WTC11 (cell line): Measurements from ENCODE around the gene SNX13. TPM values are rescaled to one million over a fixed set of nuclear protein-coding genes. Genes with fewer than 3 reads are reported as not detected.
A peak's percentile ranks its signal among the peaks of the same experiment; 100 is the strongest.

Experiments
- ATAC-seq: fragments of 200-7000 bp; cut with Tn5 transposase; 2 replicates; pipeline ENCODE4 v1.10.0; 2021; ENCODE audit warnings: mild to moderate bottlenecking, moderate library complexity
- CTCF ChIA-PET: fragments of 300-600 bp; sonication (Branson Sonifier 250); formaldehyde crosslinking; loops from one replicate; lab custom pipeline; 2021; ENCODE audit warnings: antibody characterized with exemption; lab: Charles Lee
- POLR2A ChIA-PET: fragments of 350-600 bp; sonication (Branson Sonifier 250); formaldehyde crosslinking; loops from one replicate; lab custom pipeline; 2021; ENCODE audit warnings: antibody characterized with exemption; lab: Charles Lee
- DNase-seq: peaks from one replicate; pipeline ENCODE4 v3.0.0; 2021; ENCODE audit warnings: low spot score
- H3K27ac Mint-ChIP-seq: 2 replicates; pipeline ENCODE4 v1.8.0; 2021; ENCODE audit warnings: mixed read lengths
- H3K27me3 Mint-ChIP-seq: 2 replicates; pipeline ENCODE4 v1.8.0; 2021; ENCODE audit warnings: low read depth, mild to moderate bottlenecking, moderate library complexity, mixed read lengths
- H3K36me3 Mint-ChIP-seq: 2 replicates; pipeline ENCODE4 v1.8.0; 2021; ENCODE audit warnings: mixed read lengths
- H3K4me1 Mint-ChIP-seq: 2 replicates; pipeline ENCODE4 v1.8.0; 2022; ENCODE audit warnings: mixed read lengths
- H3K4me3 Mint-ChIP-seq: 2 replicates; pipeline ENCODE4 v1.8.0; 2021; ENCODE audit warnings: mild to moderate bottlenecking, moderate library complexity, mixed read lengths
- H3K9me3 Mint-ChIP-seq: 2 replicates; pipeline ENCODE4 v1.8.0; 2021; ENCODE audit warnings: mixed read lengths
- CREB1 ChIP-seq: sonication (generic); formaldehyde crosslinking; IDR thresholded peaks from 2 replicates; pipeline ENCODE4 v1.8.0; 2023; ENCODE audit warnings: mild to moderate bottlenecking, missing genetic modification reagents
- CREM ChIP-seq: sonication (generic); formaldehyde crosslinking; IDR thresholded peaks from 2 replicates; pipeline ENCODE4 v1.8.1; 2022; ENCODE audit warnings: mild to moderate bottlenecking, missing genetic modification reagents, moderate library complexity
- CTCF ChIP-seq: fragments of 200-600 bp; IDR thresholded peaks from 2 replicates; pipeline ENCODE4 v1.8.0; 2022; ENCODE audit warnings: antibody characterized with exemption
- ELF4 ChIP-seq: sonication (generic); formaldehyde crosslinking; IDR thresholded peaks from 2 replicates; pipeline ENCODE4 v1.8.1; 2022; ENCODE audit warnings: low read depth, mild to moderate bottlenecking, moderate library complexity, missing genetic modification reagents
- GABPB1 ChIP-seq: sonication (generic); formaldehyde crosslinking; IDR thresholded peaks from 2 replicates; pipeline ENCODE4 v1.8.1; 2023; ENCODE audit warnings: mild to moderate bottlenecking, missing genetic modification reagents
- GTF2I ChIP-seq: fragments of 250-450 bp; sonication (Bioruptor Pico); conservative IDR thresholded peaks from 2 replicates; pipeline ENCODE4 v1.4.0; 2021; ENCODE audit warnings: mild to moderate bottlenecking
- IRF2 ChIP-seq: sonication (generic); formaldehyde crosslinking; IDR thresholded peaks from 2 replicates; pipeline ENCODE4 v1.8.0; 2022; ENCODE audit warnings: low read depth, missing genetic modification reagents, borderline replicate concordance
- MYBL2 ChIP-seq: sonication (generic); formaldehyde crosslinking; IDR thresholded peaks from 2 replicates; pipeline ENCODE4 v1.8.1; 2023; ENCODE audit warnings: mild to moderate bottlenecking, moderate library complexity, missing genetic modification reagents
- NFE2L1 ChIP-seq: sonication (generic); formaldehyde crosslinking; IDR thresholded peaks from 2 replicates; pipeline ENCODE4 v1.8.1; 2023; ENCODE audit warnings: missing genetic modification reagents
- NR3C1 ChIP-seq: sonication (generic); formaldehyde crosslinking; conservative IDR thresholded peaks from 2 replicates; pipeline ENCODE4 v1.8.1; 2023; ENCODE audit warnings: low read depth, mild to moderate bottlenecking, missing genetic modification reagents
- RORB ChIP-seq: fragments of 250-450 bp; sonication (Bioruptor Pico); IDR thresholded peaks from 2 replicates; pipeline ENCODE4 v1.9.0; 2021; ENCODE audit warnings: mild to moderate bottlenecking
- SMAD4 ChIP-seq: sonication (generic); formaldehyde crosslinking; IDR thresholded peaks from 2 replicates; pipeline ENCODE4 v1.8.0; 2022; ENCODE audit warnings: mild to moderate bottlenecking, missing genetic modification reagents
- SOX15 ChIP-seq: fragments of 250-450 bp; sonication (Bioruptor Pico); IDR thresholded peaks from 2 replicates; pipeline ENCODE4 v1.9.0; 2021; ENCODE audit warnings: mild to moderate bottlenecking
- SP1 ChIP-seq: sonication (generic); formaldehyde crosslinking; conservative IDR thresholded peaks from 2 replicates; pipeline ENCODE4 v1.8.1; 2022; ENCODE audit warnings: missing genetic modification reagents
- TEAD1 ChIP-seq: sonication (generic); formaldehyde crosslinking; IDR thresholded peaks from 2 replicates; pipeline ENCODE4 v1.8.0; 2022; ENCODE audit warnings: mild to moderate bottlenecking, missing genetic modification reagents
- ZNF121 ChIP-seq: sonication (generic); formaldehyde crosslinking; IDR thresholded peaks from 2 replicates; pipeline ENCODE4 v1.8.0; 2023; ENCODE audit warnings: missing genetic modification reagents
- ZNF232 ChIP-seq: sonication (generic); formaldehyde crosslinking; IDR thresholded peaks from 2 replicates; pipeline ENCODE4 v1.8.0; 2022; ENCODE audit warnings: mild to moderate bottlenecking, missing genetic modification reagents
- ZNF425 ChIP-seq: fragments of 250-450 bp; sonication (Bioruptor Pico); conservative IDR thresholded peaks from 2 replicates; pipeline ENCODE4 v1.9.0; 2021; ENCODE audit warnings: mild to moderate bottlenecking
- total RNA-seq: library from RNA; stranded (reverse); gene quantifications from 3 replicates; pipeline ENCODE4 v1.2.3, GENCODE V29; 2021
- TF ChIP-seq, protein P1 (sequence below): sonication (generic); formaldehyde crosslinking; IDR thresholded peaks from 2 replicates; pipeline ENCODE4 v1.8.1; 2022; ENCODE audit warnings: mild to moderate bottlenecking, moderate library complexity, missing genetic modification reagents
- TF ChIP-seq, protein P2 (sequence below): sonication (generic); formaldehyde crosslinking; IDR thresholded peaks from 2 replicates; pipeline ENCODE4 v1.8.1; 2022; ENCODE audit warnings: missing genetic modification reagents, borderline replicate concordance
- TF ChIP-seq, protein P3 (sequence below): sonication (generic); formaldehyde crosslinking; IDR thresholded peaks from 2 replicates; pipeline ENCODE4 v1.8.0; 2022; ENCODE audit warnings: mild to moderate bottlenecking, missing genetic modification reagents
- TF ChIP-seq, protein P4 (sequence below): fragments of 250-450 bp; sonication (Bioruptor Pico); IDR thresholded peaks from 2 replicates; pipeline ENCODE4 v2.1.2; 2022; ENCODE audit warnings: mild to moderate bottlenecking, moderate library complexity

SNX13 gene
- total RNA-seq, 1 experiment from 2014 or later = 27.5 TPM

DNA sequence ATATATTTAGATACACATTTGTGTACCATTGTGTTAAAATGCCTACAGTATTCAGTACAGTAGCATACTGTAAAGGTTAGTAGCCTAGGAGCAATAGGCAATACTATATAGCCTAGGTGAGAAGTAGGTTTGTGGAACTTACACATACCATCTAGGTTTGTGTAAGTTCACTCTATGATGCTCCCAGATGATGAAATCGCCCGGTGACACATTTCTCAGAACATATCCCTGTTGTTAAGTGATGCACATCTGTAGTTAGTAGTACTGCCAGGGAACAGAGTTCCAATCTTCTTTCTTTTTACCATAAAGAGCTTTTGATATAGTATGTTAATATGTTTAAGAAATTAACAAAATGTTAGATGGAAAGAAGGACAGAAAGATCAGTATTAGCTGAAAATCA, 138.2 kb downstream of the SNX13 start (continued):
- TF ChIP-seq IRF2 (no peak), GABPB1 (CRISPR knock-in tag) (no peak), ZNF232 (CRISPR knock-in tag) (no peak), TEAD1 (CRISPR knock-in tag) (no peak), NFE2L1 (CRISPR knock-in tag) (no peak), SOX15 (CRISPR knock-in tag) (no peak), GTF2I (CRISPR knock-in tag) (no peak), CREB1 (CRISPR knock-in tag) (no peak)
- TF ChIP-seq, protein P1, sequence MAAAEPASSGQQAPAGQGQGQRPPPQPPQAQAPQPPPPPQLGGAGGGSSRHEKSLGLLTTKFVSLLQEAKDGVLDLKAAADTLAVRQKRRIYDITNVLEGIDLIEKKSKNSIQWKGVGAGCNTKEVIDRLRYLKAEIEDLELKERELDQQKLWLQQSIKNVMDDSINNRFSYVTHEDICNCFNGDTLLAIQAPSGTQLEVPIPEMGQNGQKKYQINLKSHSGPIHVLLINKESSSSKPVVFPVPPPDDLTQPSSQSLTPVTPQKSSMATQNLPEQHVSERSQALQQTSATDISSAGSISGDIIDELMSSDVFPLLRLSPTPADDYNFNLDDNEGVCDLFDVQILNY (CRISPR knock-in tag) = no peak

- TF ChIP-seq CTCF (no peak), CREM (CRISPR knock-in tag) (no peak), SMAD4 (no peak), ZNF425 (CRISPR knock-in tag) (no peak), TEAD1 (CRISPR knock-in tag) (no peak)
- POLR2A ChIA-PET = no interaction called here
- Mint-ChIP-seq H3K27ac (no peak overlapping the region), H3K4me3 (no peak overlapping the region), H3K36me3 (0 out of 2 replicates have a peak, but pooled peaks cover 8% of the 10 kb centered on the region), H3K9me3 (no peaks in the 10 kb centered on the region), H3K27me3 (no peaks in the 10 kb centered on the region), H3K4me1 (peaks cover 9% of the 10 kb centered on the region)
- ATAC-seq = no peak
- CTCF ChIA-PET = interaction anchor here (0.5 kb wide), 1 partner anchor 1700 kb away, joined by 3 read pairs; no protein-coding TSS in a partner anchor
- no peak for DNase-seq
These were observed 148.0 kb downstream of the SNX13 start for GRCh38 chr7:17792075-17792936.

- DNase-seq (no peak), ATAC-seq (peak; percentile 58)
- Mint-ChIP-seq H3K4me3 (no peak overlapping the region), H3K4me1 (peaks cover 16% of the 10 kb centered on the region), H3K36me3 (no peaks in the 10 kb centered on the region), H3K9me3 (no peaks in the 10 kb centered on the region), H3K27me3 (no peaks in the 10 kb centered on the region; the same call in 1 of the 2 replicates), H3K27ac (peak overlapping the region; percentile 27; the same call in 1 of the 2 replicates)
- POLR2A ChIA-PET = no interaction called here
- CTCF ChIA-PET = no interaction called here
- TF ChIP-seq, protein P2, sequence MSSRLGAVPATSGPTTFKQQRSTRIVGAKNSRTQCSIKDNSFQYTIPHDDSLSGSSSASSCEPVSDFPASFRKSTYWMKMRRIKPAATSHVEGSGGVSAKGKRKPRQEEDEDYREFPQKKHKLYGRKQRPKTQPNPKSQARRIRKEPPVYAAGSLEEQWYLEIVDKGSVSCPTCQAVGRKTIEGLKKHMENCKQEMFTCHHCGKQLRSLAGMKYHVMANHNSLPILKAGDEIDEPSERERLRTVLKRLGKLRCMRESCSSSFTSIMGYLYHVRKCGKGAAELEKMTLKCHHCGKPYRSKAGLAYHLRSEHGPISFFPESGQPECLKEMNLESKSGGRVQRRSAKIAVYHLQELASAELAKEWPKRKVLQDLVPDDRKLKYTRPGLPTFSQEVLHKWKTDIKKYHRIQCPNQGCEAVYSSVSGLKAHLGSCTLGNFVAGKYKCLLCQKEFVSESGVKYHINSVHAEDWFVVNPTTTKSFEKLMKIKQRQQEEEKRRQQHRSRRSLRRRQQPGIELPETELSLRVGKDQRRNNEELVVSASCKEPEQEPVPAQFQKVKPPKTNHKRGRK = no peak
- TF ChIP-seq NFE2L1 (CRISPR knock-in tag) = no peak
- TF ChIP-seq, protein P3, sequence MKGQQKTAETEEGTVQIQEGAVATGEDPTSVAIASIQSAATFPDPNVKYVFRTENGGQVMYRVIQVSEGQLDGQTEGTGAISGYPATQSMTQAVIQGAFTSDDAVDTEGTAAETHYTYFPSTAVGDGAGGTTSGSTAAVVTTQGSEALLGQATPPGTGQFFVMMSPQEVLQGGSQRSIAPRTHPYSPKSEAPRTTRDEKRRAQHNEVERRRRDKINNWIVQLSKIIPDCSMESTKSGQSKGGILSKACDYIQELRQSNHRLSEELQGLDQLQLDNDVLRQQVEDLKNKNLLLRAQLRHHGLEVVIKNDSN (CRISPR knock-in tag) = no peak
- TF ChIP-seq ELF4 (CRISPR knock-in tag) = no peak
- TF ChIP-seq NR3C1 (CRISPR knock-in tag) = no peak
- TF ChIP-seq SP1 (CRISPR knock-in tag) = no peak
- TF ChIP-seq ZNF425 (CRISPR knock-in tag) = no peak
- no peak for TF ChIP-seq ZNF121 (CRISPR knock-in tag)
- TF ChIP-seq, protein P4, sequence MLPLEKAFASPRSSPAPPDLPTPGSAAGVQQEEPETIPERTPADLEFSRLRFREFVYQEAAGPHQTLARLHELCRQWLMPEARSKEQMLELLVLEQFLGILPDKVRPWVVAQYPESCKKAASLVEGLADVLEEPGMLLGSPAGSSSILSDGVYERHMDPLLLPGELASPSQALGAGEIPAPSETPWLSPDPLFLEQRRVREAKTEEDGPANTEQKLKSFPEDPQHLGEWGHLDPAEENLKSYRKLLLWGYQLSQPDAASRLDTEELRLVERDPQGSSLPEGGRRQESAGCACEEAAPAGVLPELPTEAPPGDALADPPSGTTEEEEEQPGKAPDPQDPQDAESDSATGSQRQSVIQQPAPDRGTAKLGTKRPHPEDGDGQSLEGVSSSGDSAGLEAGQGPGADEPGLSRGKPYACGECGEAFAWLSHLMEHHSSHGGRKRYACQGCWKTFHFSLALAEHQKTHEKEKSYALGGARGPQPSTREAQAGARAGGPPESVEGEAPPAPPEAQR (CRISPR knock-in tag) = no peak
- TF ChIP-seq MYBL2 (CRISPR knock-in tag) = no peak
- TF ChIP-seq RORB (CRISPR knock-in tag) = no peak
These were observed 153.0 kb downstream of the SNX13 start for GRCh38 chr7:17787257-17787656.
